ENCODE data around the gene SEZ6L. TPM values are rescaled to one million over a fixed set of nuclear protein-coding genes. Genes with fewer than 3 reads are reported as not detected.

SEZ6L gene
- total and polyA plus RNA-seq, 8 donors = 0.08 to 0.82 (median 0.58) TPM

- intact Hi-C loops (cut with DNase I) = no loop called here
- Histone ChIP-seq H3K27ac (no peak overlapping the region), H3K27me3 (peaks cover 0 to 35% of the 10 kb centered on the region in 2 donors), H3K4me1 (no peaks in the 10 kb centered on the region), H3K4me3 (no peak overlapping the region), H3K9me3 (no peaks in the 10 kb centered on the region), H3K36me3 (no peaks in the 10 kb centered on the region)
- TF ChIP-seq, protein P1, sequence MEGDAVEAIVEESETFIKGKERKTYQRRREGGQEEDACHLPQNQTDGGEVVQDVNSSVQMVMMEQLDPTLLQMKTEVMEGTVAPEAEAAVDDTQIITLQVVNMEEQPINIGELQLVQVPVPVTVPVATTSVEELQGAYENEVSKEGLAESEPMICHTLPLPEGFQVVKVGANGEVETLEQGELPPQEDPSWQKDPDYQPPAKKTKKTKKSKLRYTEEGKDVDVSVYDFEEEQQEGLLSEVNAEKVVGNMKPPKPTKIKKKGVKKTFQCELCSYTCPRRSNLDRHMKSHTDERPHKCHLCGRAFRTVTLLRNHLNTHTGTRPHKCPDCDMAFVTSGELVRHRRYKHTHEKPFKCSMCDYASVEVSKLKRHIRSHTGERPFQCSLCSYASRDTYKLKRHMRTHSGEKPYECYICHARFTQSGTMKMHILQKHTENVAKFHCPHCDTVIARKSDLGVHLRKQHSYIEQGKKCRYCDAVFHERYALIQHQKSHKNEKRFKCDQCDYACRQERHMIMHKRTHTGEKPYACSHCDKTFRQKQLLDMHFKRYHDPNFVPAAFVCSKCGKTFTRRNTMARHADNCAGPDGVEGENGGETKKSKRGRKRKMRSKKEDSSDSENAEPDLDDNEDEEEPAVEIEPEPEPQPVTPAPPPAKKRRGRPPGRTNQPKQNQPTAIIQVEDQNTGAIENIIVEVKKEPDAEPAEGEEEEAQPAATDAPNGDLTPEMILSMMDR (IDR thresholded peaks at IDR 0.05) = no peak
- DNase-seq (no peak), ATAC-seq (no peak)
Measured at GRCh38 chr22:26202280-26202924, 33.1 kb downstream of the SEZ6L start.

DNA sequence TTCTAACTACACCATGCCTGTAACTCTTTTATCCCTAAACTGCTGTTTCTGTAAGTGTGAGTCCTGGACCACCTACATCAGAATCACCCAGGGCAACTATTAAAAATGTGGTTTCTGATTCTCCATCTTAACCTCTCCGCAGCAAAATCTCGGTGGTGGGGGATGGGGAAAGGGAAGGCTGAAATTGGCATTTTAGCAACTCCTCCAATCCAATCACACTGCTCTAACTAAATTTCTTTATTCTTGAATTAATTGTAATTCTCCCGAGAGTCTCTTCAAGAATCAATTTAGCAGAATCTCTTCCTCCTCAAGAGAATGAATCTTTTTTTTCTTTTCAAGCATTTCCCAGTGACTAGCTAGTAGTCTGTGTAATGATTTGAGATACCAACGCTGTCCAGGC, 36.2 kb downstream of the SEZ6L start:
- TF ChIP-seq, protein P1 (IDR thresholded peaks at IDR 0.05) = no peak
- Histone ChIP-seq H3K36me3 (no peaks in the 10 kb centered on the region), H3K27ac (no peak overlapping the region), H3K4me3 (no peak overlapping the region), H3K9me3 (peaks cover 0 to 6% of the 10 kb centered on the region in 2 donors), H3K4me1 (no peaks in the 10 kb centered on the region), H3K27me3 (peaks cover 0 to 29% of the 10 kb centered on the region in 2 donors)
- DNase-seq (no peak), ATAC-seq (no peak)
- intact Hi-C loops (cut with DNase I) = no loop called here

DNA sequence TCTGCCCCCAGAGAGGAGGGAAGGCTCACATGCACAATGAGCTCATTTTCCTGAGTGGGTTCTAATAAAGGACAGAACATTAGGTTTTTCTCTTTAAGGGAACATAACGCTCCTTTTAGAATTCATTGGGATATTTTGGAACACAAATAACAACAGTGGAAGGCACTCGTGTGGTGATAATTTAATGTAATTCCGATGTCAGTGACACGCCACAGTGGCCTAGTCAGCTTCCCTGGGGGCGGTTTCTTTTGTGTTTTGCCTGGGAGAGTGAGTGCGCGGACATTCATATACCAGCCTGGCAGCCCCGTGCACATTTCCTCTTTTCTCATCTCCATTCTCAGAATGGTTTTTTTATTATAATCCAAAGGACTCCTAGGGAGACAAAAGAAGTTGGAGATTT, 41.1 kb downstream of the SEZ6L start:
- Histone ChIP-seq H3K36me3 (no peaks in the 10 kb centered on the region), H3K4me3 (no peak overlapping the region), H3K4me1 (no peaks in the 10 kb centered on the region), H3K27me3 (peaks cover 0 to 48% of the 10 kb centered on the region in 2 donors), H3K27ac (no peak overlapping the region), H3K9me3 (peaks cover 0 to 6% of the 10 kb centered on the region in 2 donors)
- TF ChIP-seq, protein P1 (IDR thresholded peaks at IDR 0.05) = no peak
- DNase-seq = no peak
- no peak for ATAC-seq
- intact Hi-C loops (cut with DNase I) = no loop called here

DNA sequence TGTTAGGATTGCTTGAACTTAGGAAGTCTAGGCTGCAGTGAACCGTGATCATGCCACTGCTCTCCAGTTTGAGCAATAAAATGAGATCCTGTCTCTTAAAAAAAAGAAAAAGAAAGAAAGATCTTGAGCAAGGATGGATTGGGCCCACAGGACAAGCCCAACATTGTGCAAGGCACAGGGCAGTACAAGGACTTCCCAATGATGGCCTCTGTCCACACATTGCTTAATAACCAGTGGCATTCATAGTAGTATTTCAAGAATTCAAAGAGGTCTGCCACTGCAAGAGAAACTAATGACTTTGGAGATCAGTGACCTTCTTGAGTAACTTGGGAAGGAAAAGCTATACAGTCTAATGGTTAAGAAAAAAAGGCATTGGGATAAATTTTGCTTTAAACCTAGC, 44.6 kb downstream of the SEZ6L start:
- intact Hi-C loops (cut with DNase I) = no loop called here
- no peaks in the 10 kb centered on the region for H3K4me1 ChIP-seq
- H3K27me3 ChIP-seq = peaks cover 0 to 77% of the 10 kb centered on the region in 2 donors
- no peaks in the 10 kb centered on the region for H3K36me3 ChIP-seq
- no peak overlapping the region for H3K4me3 ChIP-seq
- no peak overlapping the region for H3K27ac ChIP-seq
- TF ChIP-seq, protein P1 (IDR thresholded peaks at IDR 0.05) = no peak
- ATAC-seq (no peak), DNase-seq (no peak)
- H3K9me3 ChIP-seq = peaks cover 0 to 6% of the 10 kb centered on the region in 2 donors

GRCh38 chr22:26214466-26214865, 45.2 kb downstream of the SEZ6L start:
- ATAC-seq (no peak), DNase-seq (no peak)
- intact Hi-C loops (cut with DNase I) = no loop called here
- Histone ChIP-seq H3K27ac (no peak overlapping the region), H3K4me1 (no peaks in the 10 kb centered on the region), H3K36me3 (no peaks in the 10 kb centered on the region), H3K27me3 (peaks cover 0 to 82% of the 10 kb centered on the region in 2 donors), H3K9me3 (peaks cover 0 to 3% of the 10 kb centered on the region in 2 donors), H3K4me3 (no peak overlapping the region)
- TF ChIP-seq, protein P1 (IDR thresholded peaks at IDR 0.05) = no peak
